Measurements from ENCODE around the gene SPATA32.

The SPATA32 gene

GRCh38 chr17:45287526-45288500, 25.9 kb upstream of the SPATA32 start:
- TF ChIP-seq CTCF (IDR thresholded peaks at IDR 0.05; ENCODE audit: low read depth, low read length, missing control alignments), result no peak
- no peak for DNase-seq (ENCODE audit: low read depth)

GRCh38 chr17:45286286-45286685, 24.4 kb upstream of the SPATA32 start:
- no peak for TF ChIP-seq CTCF (IDR thresholded peaks at IDR 0.05; ENCODE audit: low read depth, low read length, missing control alignments)
- DNase-seq (ENCODE audit: low read depth), result no peak
- no peak overlapping the region for H3K4me3 ChIP-seq (ENCODE audit: low read depth, low read length)

More at GRCh38 chr17:45287526-45288500, 25.9 kb upstream of the SPATA32 start:
- H3K4me3 ChIP-seq (ENCODE audit: low read depth, low read length), result no peak overlapping the region

- no peak for DNase-seq (ENCODE audit: low read depth)
- peak; percentile 55 for TF ChIP-seq CTCF (IDR thresholded peaks at IDR 0.05; ENCODE audit: low read depth, low read length, missing control alignments)
- H3K4me3 ChIP-seq (ENCODE audit: low read depth, low read length), result no peak overlapping the region
Observed at GRCh38 chr17:45284176-45285140, 22.6 kb upstream of the SPATA32 start.

- no peak for TF ChIP-seq CTCF (IDR thresholded peaks at IDR 0.05; ENCODE audit: low read depth, low read length, missing control alignments)
- no peak overlapping the region for H3K4me3 ChIP-seq (ENCODE audit: low read depth, low read length)
- no peak for DNase-seq (ENCODE audit: low read depth)
Observed at GRCh38 chr17:45283711-45284110, 21.8 kb upstream of the SPATA32 start.

- no peak for TF ChIP-seq CTCF (IDR thresholded peaks at IDR 0.05; ENCODE audit: low read depth, low read length, missing control alignments)
- H3K4me3 ChIP-seq (ENCODE audit: low read depth, low read length), result no peak overlapping the region
- no peak for DNase-seq (ENCODE audit: low read depth)
Observed at GRCh38 chr17:45282683-45283644, 21.1 kb upstream of the SPATA32 start.

GRCh38 chr17:45279898-45280297, 18.0 kb upstream of the SPATA32 start:
- no peak for TF ChIP-seq CTCF (IDR thresholded peaks at IDR 0.05; ENCODE audit: low read depth, low read length, missing control alignments)
- no peak overlapping the region for H3K4me3 ChIP-seq (ENCODE audit: low read depth, low read length)
- DNase-seq (ENCODE audit: low read depth), result no peak
